Nephron progenitor cell (in vitro differentiated cells): ENCODE measurements around the gene NHLRC2.

Experiments used
- DNase-seq: peaks from one replicate; pipeline ENCODE4 v3.0.0; 2021
- H3K27ac Mint-ChIP-seq: 2 replicates; pipeline ENCODE4 v1.8.0; 2021; ENCODE audit warnings: mild to moderate bottlenecking, moderate library complexity, mixed read lengths
- H3K27me3 Mint-ChIP-seq: 2 replicates; pipeline ENCODE4 v1.8.0; 2021; ENCODE audit warnings: mild to moderate bottlenecking, low read depth, mixed read lengths; ENCODE audit not compliant: poor library complexity
- H3K36me3 Mint-ChIP-seq: 2 replicates; pipeline ENCODE4 v1.8.0; 2021; ENCODE audit warnings: low read depth, mixed read lengths
- H3K4me1 Mint-ChIP-seq: 2 replicates; pipeline ENCODE4 v1.8.0; 2021; ENCODE audit warnings: mixed read lengths
- H3K4me3 Mint-ChIP-seq: 2 replicates; pipeline ENCODE4 v1.8.0; 2021; ENCODE audit warnings: mild to moderate bottlenecking, moderate library complexity, mixed read lengths
- H3K9me3 Mint-ChIP-seq: 2 replicates; pipeline ENCODE4 v1.8.0; 2021; ENCODE audit warnings: mild to moderate bottlenecking, moderate library complexity, mixed read lengths
- CTCF ChIP-seq: fragments of 200-600 bp; sonication (generic); IDR thresholded peaks from 2 replicates; pipeline ENCODE4 v1.5.0; 2021; ENCODE audit warnings: antibody characterized with exemption

NHLRC2 gene

GRCh38 chr10:113928830-113929229 lies 74.4 kb downstream of the NHLRC2 start:
- Mint-ChIP-seq H3K9me3 (peaks cover 15% of the 10 kb centered on the region), H3K27ac (no peak overlapping the region), H3K4me1 (peaks cover 9% of the 10 kb centered on the region), H3K4me3 (no peak overlapping the region), H3K27me3 (peaks cover 14% of the 10 kb centered on the region), H3K36me3 (no peaks in the 10 kb centered on the region)
- TF ChIP-seq CTCF, result no peak
- DNase-seq, result no peak

DNA sequence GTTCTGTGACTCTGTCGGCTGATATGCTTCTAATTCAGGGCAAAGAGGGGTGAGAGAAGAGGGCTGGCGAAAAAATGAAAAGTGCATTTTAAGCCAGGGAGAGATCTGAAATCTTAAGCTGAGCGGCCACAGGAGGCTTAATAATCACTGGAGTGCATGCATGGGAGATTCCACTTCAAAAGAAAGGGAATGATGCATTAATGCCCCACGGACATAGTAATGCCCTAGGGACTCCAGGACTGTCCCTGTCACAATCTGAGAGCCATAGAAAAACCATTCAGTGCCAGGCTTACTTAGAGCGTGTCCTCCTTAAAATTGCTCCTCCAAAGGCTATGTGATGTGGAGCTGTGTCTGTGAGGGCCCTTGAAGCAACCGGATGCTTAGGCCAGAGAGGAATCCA lies 75.1 kb downstream of the NHLRC2 start:
- TF ChIP-seq CTCF, result no peak
- Mint-ChIP-seq H3K4me3 (no peak overlapping the region), H3K36me3 (no peaks in the 10 kb centered on the region), H3K9me3 (peaks cover 8% of the 10 kb centered on the region), H3K4me1 (peaks cover 9% of the 10 kb centered on the region), H3K27me3 (peaks cover 9% of the 10 kb centered on the region), H3K27ac (no peak overlapping the region)
- DNase-seq, result no peak

- H3K27me3 Mint-ChIP-seq, result peaks cover 7% of the 10 kb centered on the region
- TF ChIP-seq CTCF, result no peak
- H3K27ac Mint-ChIP-seq, result no peak overlapping the region
- H3K36me3 Mint-ChIP-seq, result no peaks in the 10 kb centered on the region
- peaks cover 9% of the 10 kb centered on the region for H3K4me1 Mint-ChIP-seq
- H3K9me3 Mint-ChIP-seq, result no peaks in the 10 kb centered on the region
- no peak for DNase-seq
- no peak overlapping the region for H3K4me3 Mint-ChIP-seq
Measured at GRCh38 chr10:113930482-113931057, 76.1 kb downstream of the NHLRC2 start.

- Mint-ChIP-seq H3K9me3 (no peaks in the 10 kb centered on the region), H3K4me3 (no peak overlapping the region), H3K4me1 (peaks cover 9% of the 10 kb centered on the region), H3K27ac (no peak overlapping the region), H3K27me3 (peaks cover 13% of the 10 kb centered on the region), H3K36me3 (no peaks in the 10 kb centered on the region)
- DNase-seq, result no peak
- no peak for TF ChIP-seq CTCF
Measured at GRCh38 chr10:113932854-113933253, 78.4 kb downstream of the NHLRC2 start.

DNA sequence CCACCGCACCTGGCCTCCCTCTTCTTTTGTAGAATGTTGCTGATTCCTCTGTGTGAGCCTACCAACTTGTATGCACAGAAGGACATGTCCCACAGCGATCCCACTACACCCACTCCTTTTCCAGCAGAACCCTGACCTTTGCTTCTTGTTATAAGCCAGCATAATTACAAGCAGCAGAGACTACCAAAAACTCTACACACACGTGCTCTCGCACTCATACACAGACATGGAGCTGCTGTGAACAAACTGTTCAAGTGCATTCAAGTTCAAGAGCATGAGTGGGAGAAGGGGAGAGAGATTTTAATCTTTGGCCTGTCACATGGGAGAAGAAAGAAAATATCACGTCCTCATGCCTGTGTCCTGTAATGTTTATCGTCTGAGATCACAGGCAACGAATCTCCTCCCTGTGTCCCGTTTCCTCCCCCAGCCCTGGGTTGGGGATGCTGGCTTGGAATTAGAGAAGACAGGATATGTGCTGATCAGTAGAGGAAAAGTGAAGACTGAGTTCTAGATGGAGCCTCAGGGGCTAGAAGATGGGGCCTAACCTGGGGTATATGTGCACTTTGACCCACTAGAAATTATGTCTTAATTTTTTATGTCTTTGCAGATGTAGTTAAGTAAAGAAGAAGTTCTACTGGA lies 79.6 kb downstream of the NHLRC2 start:
- no peak for DNase-seq
- Mint-ChIP-seq H3K27ac (no peak overlapping the region), H3K36me3 (no peaks in the 10 kb centered on the region), H3K4me3 (no peak overlapping the region), H3K27me3 (peaks cover 13% of the 10 kb centered on the region), H3K9me3 (no peaks in the 10 kb centered on the region), H3K4me1 (peaks cover 9% of the 10 kb centered on the region)
- no peak for TF ChIP-seq CTCF

GRCh38 chr10:113937258-113937657 lies 82.8 kb downstream of the NHLRC2 start:
- H3K36me3 Mint-ChIP-seq, result no peaks in the 10 kb centered on the region
- TF ChIP-seq CTCF, result no peak
- no peak overlapping the region for H3K4me3 Mint-ChIP-seq
- H3K4me1 Mint-ChIP-seq, result no peaks in the 10 kb centered on the region
- H3K27ac Mint-ChIP-seq, result no peak overlapping the region
- H3K9me3 Mint-ChIP-seq, result no peaks in the 10 kb centered on the region
- DNase-seq, result no peak
- peaks cover 22% of the 10 kb centered on the region for H3K27me3 Mint-ChIP-seq
